ENCODE data around the gene B4GALNT3.

DNA sequence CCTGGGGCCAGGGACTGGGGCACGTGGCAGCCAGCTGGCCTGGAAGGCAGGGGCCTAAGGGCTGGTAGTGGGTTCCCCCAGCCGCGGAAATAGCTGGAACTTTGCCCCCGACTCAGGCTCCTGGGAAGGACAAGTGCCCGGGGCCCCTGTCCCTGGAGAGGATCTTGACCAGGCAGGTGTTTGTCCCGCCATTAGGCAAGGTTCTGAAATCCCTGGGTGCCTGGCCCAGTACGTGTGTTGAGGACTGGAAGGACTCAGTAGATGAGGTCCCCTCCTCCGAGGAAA, 94.2 kb downstream of the B4GALNT3 start:
- TF ChIP-seq ZNF274 (IDR thresholded peaks at IDR 0.05; ENCODE audit: low read depth, low read length) (no peak), YY1 (IDR thresholded peaks at IDR 0.05; ENCODE audit: insufficient read depth, insufficient read length) (no peak), SUZ12 (IDR thresholded peaks at IDR 0.05; ENCODE audit: extremely low read depth, insufficient read depth, insufficient read length) (no peak)

Data from NT2/D1 (cell line).